OCI-LY1 (cell line): ENCODE data around the gene EN1.

Experiments used
- H2AFZ ChIP-seq: fragments of 200-600 bp; sonication (generic), shearing (Covaris generic); 2 replicates; pipeline ENCODE4 v1.6.0; 2014; ENCODE audit warnings: antibody characterized with exemption, mild to moderate bottlenecking, low read length
- H3F3A ChIP-seq: fragments of 200-600 bp; sonication (generic), shearing (Covaris generic); 2 replicates; pipeline ENCODE4 v1.6.0; 2014; ENCODE audit warnings: mild to moderate bottlenecking, antibody characterized with exemption, low read length, moderate library complexity; ENCODE audit not compliant: insufficient read depth
- H3K27ac ChIP-seq: fragments of 200-600 bp; sonication (generic); 2 replicates; pipeline ENCODE4 v1.5.1; 2014; ENCODE audit warnings: low read length, mixed run types, mild to moderate bottlenecking, low read depth; ENCODE audit not compliant: poor library complexity, severe bottlenecking
- H3K27me3 ChIP-seq: fragments of 200-600 bp; sonication (generic); 2 replicates; pipeline ENCODE4 v1.6.0; 2014; ENCODE audit warnings: antibody characterized with exemption, mild to moderate bottlenecking, low read length, moderate library complexity; ENCODE audit not compliant: insufficient read depth
- H3K36me3 ChIP-seq: fragments of 200-600 bp; sonication (generic); 2 replicates; pipeline ENCODE4 v1.6.1; 2014; ENCODE audit warnings: mild to moderate bottlenecking, antibody characterized with exemption, low read length, moderate library complexity, mixed read lengths; ENCODE audit not compliant: insufficient read depth
- H3K4me1 ChIP-seq: fragments of 200-600 bp; sonication (generic); 2 replicates; pipeline ENCODE4 v1.5.1; 2014; ENCODE audit warnings: mild to moderate bottlenecking, low read length, moderate library complexity; ENCODE audit not compliant: insufficient read depth, severe bottlenecking
- H3K4me2 ChIP-seq: fragments of 200-600 bp; sonication (generic), shearing (Covaris generic); 2 replicates; pipeline ENCODE4 v1.6.1; 2014; ENCODE audit warnings: low read length
- H3K4me3 ChIP-seq: fragments of 200-600 bp; sonication (generic); 2 replicates; pipeline ENCODE4 v1.5.1; 2014; ENCODE audit warnings: low read length, low read depth, mild to moderate bottlenecking, mixed read lengths; ENCODE audit not compliant: poor library complexity, severe bottlenecking
- H3K79me2 ChIP-seq: fragments of 200-600 bp; shearing (Covaris generic); 2 replicates; pipeline ENCODE4 v1.6.1; 2016; ENCODE audit warnings: mixed run types, low read length, mixed read lengths; ENCODE audit not compliant: insufficient read depth
- H3K9ac ChIP-seq: fragments of 200-600 bp; sonication (generic), shearing (Covaris generic); 2 replicates; pipeline ENCODE4 v1.6.1; 2014; ENCODE audit warnings: mild to moderate bottlenecking, low read length, mixed read lengths
- H3K9me2 ChIP-seq: fragments of 200-600 bp; sonication (generic), shearing (Covaris generic); 2 replicates; pipeline ENCODE4 v1.6.1; 2014; ENCODE audit warnings: low read depth, mild to moderate bottlenecking, low read length, mixed read lengths
- H3K9me3 ChIP-seq: fragments of 200-600 bp; shearing (Covaris generic); 2 replicates; pipeline ENCODE4 v1.6.1; 2014; ENCODE audit warnings: low read length, mixed read lengths
- H4K20me1 ChIP-seq: fragments of 200-600 bp; sonication (generic), shearing (Covaris generic); 2 replicates; pipeline ENCODE4 v1.6.0; 2016; ENCODE audit warnings: mild to moderate bottlenecking, low read length; ENCODE audit not compliant: insufficient read depth
- EZH2 ChIP-seq: fragments of 200-600 bp; sonication (generic), shearing (Covaris generic); IDR thresholded peaks from 2 replicates; pipeline ENCODE4 v1.8.0; 2017; ENCODE audit warnings: borderline replicate concordance, mixed run types, mild to moderate bottlenecking, antibody characterized with exemption, low read length, moderate library complexity, mixed read lengths
- TF ChIP-seq, protein P1 (sequence below): fragments of 200-600 bp; sonication (generic), shearing (Covaris generic); IDR thresholded peaks from 2 replicates; pipeline ENCODE4 v1.5.1; 2017; ENCODE audit warnings: mild to moderate bottlenecking, antibody characterized with exemption, low read length, moderate library complexity, mixed read lengths

Gene EN1

DNA sequence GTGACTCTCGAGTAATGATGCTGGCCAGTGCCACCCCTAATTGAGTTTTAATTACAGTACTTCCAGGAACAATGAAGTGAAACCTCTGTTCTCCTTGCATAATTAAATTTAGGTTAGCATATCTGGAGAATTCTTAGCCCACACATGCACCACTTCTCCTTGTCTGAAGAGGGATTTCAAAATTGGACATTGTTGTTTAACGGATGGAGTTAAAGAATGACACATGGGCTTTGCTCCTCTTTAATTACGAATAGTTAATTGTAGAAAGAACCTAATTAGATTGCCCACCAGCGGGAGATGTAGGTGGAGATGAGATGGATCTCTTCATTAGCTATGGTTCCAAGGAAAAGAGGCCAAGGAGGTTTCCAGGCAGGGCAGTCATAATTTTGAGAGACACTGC lies 33.1 kb upstream of the EN1 start:
- Histone ChIP-seq H3K4me3 (no peak overlapping the region), H3K9me3 (no peaks in the 10 kb centered on the region), H3K9ac (no peak overlapping the region), H3K9me2 (no peaks in the 10 kb centered on the region), H4K20me1 (no peaks in the 10 kb centered on the region), H3K79me2 (no peaks in the 10 kb centered on the region), H3K36me3 (no peaks in the 10 kb centered on the region), H3K27ac (no peak overlapping the region), H2AFZ (no peak overlapping the region), H3K4me2 (no peak overlapping the region), H3F3A (no peaks in the 10 kb centered on the region), H3K27me3 (no peaks in the 10 kb centered on the region), H3K4me1 (no peaks in the 10 kb centered on the region)
- TF ChIP-seq, protein P1, sequence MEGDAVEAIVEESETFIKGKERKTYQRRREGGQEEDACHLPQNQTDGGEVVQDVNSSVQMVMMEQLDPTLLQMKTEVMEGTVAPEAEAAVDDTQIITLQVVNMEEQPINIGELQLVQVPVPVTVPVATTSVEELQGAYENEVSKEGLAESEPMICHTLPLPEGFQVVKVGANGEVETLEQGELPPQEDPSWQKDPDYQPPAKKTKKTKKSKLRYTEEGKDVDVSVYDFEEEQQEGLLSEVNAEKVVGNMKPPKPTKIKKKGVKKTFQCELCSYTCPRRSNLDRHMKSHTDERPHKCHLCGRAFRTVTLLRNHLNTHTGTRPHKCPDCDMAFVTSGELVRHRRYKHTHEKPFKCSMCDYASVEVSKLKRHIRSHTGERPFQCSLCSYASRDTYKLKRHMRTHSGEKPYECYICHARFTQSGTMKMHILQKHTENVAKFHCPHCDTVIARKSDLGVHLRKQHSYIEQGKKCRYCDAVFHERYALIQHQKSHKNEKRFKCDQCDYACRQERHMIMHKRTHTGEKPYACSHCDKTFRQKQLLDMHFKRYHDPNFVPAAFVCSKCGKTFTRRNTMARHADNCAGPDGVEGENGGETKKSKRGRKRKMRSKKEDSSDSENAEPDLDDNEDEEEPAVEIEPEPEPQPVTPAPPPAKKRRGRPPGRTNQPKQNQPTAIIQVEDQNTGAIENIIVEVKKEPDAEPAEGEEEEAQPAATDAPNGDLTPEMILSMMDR, result no peak
- TF ChIP-seq EZH2, result no peak

DNA sequence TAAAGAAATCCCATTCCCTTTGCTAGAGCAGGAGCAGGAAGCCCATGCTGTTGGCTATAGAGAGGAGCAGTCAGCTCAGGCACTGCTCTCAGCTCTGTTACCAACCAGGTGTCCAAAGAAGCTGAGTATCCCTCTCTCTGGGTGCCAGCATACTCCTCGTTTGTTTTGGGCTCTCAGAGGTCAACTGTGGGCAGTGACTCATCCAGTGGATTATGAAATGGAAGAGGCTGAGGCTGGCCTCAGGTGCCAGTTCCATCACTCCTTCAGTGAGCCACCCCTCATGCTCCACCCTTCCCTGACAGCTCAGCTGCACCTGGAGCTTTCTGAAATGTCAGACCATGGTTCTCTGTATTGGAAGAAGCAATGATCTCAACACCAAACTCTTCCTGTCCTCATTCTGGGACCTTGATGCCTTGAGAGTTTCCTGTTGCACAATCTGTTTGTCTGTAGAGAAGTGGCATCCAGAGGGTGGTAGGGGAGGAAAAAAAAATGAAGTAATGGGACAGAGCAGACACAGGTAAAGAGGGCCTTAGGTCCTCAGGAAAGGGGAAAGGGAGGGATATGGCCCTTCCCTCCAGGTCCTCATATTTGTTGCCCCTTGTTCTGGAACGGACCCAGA lies 31.2 kb upstream of the EN1 start:
- H3F3A ChIP-seq, result no peaks in the 10 kb centered on the region
- no peaks in the 10 kb centered on the region for H3K9me3 ChIP-seq
- no peaks in the 10 kb centered on the region for H3K36me3 ChIP-seq
- H3K9me2 ChIP-seq, result no peaks in the 10 kb centered on the region
- H3K27me3 ChIP-seq, result no peaks in the 10 kb centered on the region
- no peaks in the 10 kb centered on the region for H3K4me1 ChIP-seq
- TF ChIP-seq, protein P1, result no peak
- no peak for TF ChIP-seq EZH2
- H3K79me2 ChIP-seq, result no peaks in the 10 kb centered on the region
- H3K4me3 ChIP-seq, result no peak overlapping the region
- H3K4me2 ChIP-seq, result no peak overlapping the region
- no peak overlapping the region for H2AFZ ChIP-seq
- no peak overlapping the region for H3K9ac ChIP-seq
- no peaks in the 10 kb centered on the region for H4K20me1 ChIP-seq
- no peak overlapping the region for H3K27ac ChIP-seq

DNA sequence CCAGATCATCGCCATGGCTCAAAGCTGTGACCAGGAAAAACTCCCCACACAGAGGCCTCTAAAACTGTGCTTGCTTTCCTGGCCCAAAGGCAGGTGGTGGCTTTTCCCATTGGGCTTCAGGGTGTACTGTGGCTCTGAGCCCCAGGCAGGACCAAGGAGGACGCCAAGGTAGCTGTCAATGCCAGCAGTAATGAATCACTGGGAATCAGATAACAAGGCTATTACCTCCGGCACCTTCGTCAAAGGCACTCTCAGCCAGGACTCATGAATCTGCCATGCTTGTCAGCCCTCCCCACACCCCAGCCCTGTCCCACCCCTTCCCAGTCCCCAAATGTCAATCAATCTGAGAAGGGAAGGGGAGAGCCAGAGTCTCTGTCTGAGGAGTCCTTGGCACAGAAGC lies 27.9 kb upstream of the EN1 start:
- no peaks in the 10 kb centered on the region for H3K9me2 ChIP-seq
- H3K4me1 ChIP-seq, result no peaks in the 10 kb centered on the region
- H3K36me3 ChIP-seq, result no peaks in the 10 kb centered on the region
- no peak for TF ChIP-seq EZH2
- TF ChIP-seq, protein P1, result no peak
- no peaks in the 10 kb centered on the region for H3K79me2 ChIP-seq
- no peak overlapping the region for H3K27ac ChIP-seq
- no peaks in the 10 kb centered on the region for H3K9me3 ChIP-seq
- H3K9ac ChIP-seq, result no peak overlapping the region
- no peak overlapping the region for H2AFZ ChIP-seq
- H3F3A ChIP-seq, result no peaks in the 10 kb centered on the region
- no peak overlapping the region for H3K4me3 ChIP-seq
- H4K20me1 ChIP-seq, result no peaks in the 10 kb centered on the region
- no peaks in the 10 kb centered on the region for H3K27me3 ChIP-seq
- no peak overlapping the region for H3K4me2 ChIP-seq
